Gastrocnemius medialis (tissue), 4 donors: ENCODE results near the gene CARD11.

Source experiments
- POLR2A ChIP-seq, 2 donors: fragments of 450-650 bp; IDR thresholded peaks; one replicate each; pipeline ENCODE4 v1.6.1; 2017; ENCODE audit warnings: antibody characterized with exemption in 2 of 2, mild to moderate bottlenecking in 2 of 2, moderate library complexity in 2 of 2
- TF ChIP-seq, protein P1 (sequence below), 5 experiments: fragments of 450-650 bp in 3 of 5; fragments of 200-600 bp in 2 of 5; sonication (generic) in 2 of 5; IDR thresholded peaks in 4 of 5; conservative IDR thresholded peaks in 1 of 5; 1 replicate in 4 of 5; 2 replicates in 1 of 5; pipeline ENCODE4 v1.5.1; 2016 to 2019; ENCODE audit warnings: antibody characterized with exemption in 5 of 5, mild to moderate bottlenecking in 3 of 5, moderate library complexity in 3 of 5

DNA sequence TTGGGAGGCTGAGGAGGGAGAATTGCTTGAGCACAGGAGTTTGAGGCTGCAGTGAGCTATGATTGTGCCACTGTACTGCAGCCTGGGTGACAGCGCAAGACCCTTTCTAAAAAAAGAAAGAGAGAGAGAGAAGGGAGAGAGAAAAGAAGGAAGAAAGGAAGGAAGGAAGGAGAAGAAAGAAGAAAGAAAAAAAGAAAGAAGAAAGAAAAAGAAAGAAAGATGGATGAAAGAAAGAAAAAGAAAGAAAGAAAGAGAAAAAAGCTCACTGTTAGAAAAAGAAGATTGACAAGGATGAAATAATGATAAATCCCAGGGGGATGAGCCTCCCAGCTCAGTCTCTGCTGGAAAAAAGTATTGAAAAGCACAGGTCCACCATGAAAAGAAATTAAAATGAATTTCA, 22.8 kb upstream of the CARD11 start:
- TF ChIP-seq, protein P1, sequence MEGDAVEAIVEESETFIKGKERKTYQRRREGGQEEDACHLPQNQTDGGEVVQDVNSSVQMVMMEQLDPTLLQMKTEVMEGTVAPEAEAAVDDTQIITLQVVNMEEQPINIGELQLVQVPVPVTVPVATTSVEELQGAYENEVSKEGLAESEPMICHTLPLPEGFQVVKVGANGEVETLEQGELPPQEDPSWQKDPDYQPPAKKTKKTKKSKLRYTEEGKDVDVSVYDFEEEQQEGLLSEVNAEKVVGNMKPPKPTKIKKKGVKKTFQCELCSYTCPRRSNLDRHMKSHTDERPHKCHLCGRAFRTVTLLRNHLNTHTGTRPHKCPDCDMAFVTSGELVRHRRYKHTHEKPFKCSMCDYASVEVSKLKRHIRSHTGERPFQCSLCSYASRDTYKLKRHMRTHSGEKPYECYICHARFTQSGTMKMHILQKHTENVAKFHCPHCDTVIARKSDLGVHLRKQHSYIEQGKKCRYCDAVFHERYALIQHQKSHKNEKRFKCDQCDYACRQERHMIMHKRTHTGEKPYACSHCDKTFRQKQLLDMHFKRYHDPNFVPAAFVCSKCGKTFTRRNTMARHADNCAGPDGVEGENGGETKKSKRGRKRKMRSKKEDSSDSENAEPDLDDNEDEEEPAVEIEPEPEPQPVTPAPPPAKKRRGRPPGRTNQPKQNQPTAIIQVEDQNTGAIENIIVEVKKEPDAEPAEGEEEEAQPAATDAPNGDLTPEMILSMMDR (IDR thresholded peaks at IDR 0.05 in 4 of 5, conservative IDR thresholded peaks at IDR 0.05 in 1 of 5), result no peak
- no peak for TF ChIP-seq POLR2A (IDR thresholded peaks at IDR 0.05)
